Bone marrow (tissue), 2 donors: ENCODE data around the gene SCN2A.

Source experiments
- DNase-seq, 2 donors: peaks; one replicate each; lab custom pipeline; 2025; lab: John Stamatoyannopoulos, UW

SCN2A gene

DNA sequence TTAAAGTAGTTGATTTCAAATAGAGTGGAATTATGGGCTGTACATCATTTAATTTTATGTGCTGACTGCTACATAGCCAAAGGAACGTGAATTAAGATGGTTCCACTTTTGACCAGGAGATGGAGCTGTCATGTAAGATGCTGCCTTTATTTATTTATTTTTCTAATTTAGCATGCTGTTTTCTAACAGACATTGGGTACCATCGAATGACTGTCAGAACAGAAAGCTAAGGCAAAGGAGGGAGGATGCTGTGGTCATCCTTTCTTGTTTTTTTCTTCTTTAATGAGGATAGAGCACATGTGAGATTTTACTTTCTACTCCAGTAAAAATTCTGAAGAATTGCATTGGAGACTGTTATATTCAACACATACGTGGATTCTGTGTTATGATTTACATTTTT lies at the start of gene SCN2A:
TSS of gene SCN2A (plus strand) at position 185 of the 400 bp plus-strand sequence. CDS start 56,410 bp downstream, outside the sequence.
- DNase-seq = peak in 1 of 2 donors; percentile 31

DNA sequence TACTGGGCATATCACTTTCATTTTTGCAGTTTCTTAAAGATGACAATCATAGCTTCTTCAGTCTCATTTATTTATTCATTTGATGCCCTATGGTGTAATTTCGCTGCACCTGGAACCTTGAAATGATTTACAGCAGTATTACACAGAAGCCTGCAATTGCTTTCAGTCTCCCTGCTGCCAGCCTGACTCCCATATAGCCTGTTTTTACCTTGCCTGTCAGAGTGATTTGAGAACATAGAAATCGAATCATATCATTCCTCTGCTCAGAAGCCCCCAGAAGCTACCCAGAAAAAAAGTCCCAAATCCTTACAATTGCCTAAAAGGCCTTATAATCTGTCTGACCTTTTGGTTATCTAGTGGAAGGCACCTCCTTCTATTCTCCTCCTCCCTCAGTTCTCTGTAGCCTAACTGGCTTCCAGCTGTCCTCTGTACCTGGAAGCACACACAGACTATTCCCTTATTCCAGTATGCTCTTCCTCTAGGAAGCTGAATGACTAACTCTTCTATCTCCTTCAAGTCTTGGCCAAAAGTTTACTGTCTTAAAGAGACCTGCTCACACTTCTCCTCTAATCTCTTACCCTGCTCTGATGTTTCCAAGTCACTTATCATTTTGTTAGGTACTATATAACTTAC lies 48.0 kb upstream of the SCN2A start:
- DNase-seq = no peak

DNA sequence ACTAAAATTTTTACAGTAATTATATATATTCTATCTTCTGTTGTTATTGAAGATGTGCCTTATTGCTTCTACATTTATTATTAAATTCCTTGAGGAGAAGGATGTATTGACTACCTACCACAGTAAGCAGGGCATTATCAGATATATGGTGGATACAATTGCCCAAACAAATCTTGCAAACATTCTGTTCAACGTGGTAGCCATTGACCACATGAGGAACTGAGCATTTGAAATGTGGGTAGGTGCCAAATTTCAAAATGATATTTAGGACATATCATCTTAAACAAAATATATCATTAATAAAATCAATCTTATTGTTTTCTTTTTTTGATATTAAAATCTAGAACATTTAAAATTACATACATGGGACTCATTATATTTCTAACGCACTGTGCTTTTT lies 46.5 kb upstream of the SCN2A start:
- DNase-seq = no peak

DNA sequence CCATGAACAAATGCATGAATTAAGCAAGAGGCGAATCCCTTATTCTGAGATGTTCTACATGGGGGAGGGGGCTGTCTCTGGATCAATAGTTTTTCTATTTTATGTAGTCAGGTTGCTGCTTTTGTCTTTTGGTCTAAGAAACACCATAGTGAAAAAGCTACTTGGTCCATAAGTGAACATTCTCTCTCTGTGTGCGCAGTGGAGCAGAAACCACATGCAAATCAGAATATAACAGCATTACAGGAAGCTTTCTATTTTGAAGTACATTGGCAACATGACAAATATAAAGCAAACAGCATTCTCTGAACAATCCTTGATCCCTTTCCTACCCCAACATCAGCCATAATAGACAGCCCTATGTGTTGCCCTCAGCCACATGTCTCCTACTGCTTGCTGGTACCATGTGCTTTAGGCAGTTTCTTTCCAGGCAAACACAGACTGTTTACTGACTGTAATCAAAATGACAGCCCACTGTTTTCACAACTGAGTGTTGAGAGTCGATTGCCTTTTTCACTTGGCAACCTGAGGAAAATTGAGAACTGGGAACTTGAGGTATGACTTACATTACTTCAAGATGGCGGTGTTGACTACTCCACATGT lies 45.9 kb upstream of the SCN2A start:
- no peak for DNase-seq

DNA sequence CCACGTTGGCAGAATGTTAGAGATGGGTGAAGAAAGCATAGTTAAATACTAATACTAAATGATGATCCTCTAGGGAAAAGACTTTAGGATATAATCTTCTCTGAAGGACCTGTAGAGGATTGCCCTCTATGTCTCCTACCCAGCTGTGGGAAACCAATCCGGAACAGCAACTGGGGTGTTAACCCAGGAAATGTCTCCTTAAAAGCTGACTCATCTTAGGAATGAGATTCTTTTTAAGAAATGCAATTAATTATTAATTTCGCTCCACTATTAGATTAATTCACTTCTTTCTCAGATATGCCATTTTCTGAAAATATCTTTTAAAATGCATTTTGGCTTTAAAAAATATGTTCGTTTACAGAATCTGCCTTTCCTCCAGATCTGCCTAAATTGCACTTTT lies 42.8 kb upstream of the SCN2A start:
- no peak for DNase-seq

DNA sequence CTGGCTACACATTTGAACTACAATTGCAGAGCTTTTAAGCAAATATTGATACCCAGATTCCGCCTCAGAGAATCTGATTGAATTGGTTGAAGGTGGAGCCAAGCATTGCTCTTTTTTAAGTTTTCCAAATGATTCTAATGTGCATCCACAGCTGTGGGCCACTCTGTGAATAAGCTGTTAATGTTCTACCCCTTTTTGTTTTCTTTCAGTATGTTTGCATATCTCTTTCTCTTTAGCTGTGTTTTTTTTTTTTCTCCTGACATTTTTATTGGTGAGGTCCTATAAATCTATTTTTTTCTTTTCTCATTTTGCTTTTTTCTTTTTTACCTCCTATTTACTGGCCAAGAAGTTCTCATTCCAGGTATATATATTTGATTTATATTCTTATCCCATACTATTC lies 41.9 kb upstream of the SCN2A start:
- no peak for DNase-seq

DNA sequence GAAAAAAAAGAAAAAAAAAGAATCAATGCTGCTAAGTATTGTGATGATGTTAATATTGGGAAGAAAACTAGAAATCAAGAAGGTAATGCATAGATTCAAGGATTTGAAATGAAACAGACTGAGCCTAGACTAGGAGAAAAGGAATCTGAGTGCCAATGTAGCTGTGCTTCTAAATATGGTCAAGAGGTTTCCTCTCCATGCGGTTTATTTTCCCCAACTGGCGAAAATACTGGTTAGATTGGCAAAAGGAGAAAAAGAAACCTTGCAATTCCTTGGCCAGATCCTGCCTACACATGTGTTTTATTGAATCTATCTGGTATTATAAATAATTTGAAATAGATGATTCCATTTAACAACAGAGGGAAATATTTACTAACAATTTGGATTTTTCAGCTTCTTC lies 41.0 kb upstream of the SCN2A start:
- DNase-seq = no peak

DNA sequence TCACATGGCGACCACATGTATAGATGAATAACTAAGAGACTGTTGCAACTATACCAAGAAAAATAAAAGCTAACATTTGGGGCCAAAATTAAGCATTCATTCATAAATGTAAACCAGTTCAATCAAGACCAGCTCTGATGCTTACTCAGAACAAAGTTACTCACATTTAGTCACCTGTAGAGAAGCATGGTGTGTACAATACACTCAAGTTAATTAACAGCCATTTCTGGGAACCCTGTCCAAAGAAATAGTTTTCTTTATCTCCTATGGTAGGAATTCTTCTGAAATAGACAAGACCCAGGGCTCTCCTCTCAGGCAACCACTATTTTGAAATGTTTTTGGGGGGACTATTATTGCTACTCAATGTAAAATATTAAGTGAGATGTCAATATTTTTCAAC lies 37.0 kb upstream of the SCN2A start:
- DNase-seq = no peak

DNA sequence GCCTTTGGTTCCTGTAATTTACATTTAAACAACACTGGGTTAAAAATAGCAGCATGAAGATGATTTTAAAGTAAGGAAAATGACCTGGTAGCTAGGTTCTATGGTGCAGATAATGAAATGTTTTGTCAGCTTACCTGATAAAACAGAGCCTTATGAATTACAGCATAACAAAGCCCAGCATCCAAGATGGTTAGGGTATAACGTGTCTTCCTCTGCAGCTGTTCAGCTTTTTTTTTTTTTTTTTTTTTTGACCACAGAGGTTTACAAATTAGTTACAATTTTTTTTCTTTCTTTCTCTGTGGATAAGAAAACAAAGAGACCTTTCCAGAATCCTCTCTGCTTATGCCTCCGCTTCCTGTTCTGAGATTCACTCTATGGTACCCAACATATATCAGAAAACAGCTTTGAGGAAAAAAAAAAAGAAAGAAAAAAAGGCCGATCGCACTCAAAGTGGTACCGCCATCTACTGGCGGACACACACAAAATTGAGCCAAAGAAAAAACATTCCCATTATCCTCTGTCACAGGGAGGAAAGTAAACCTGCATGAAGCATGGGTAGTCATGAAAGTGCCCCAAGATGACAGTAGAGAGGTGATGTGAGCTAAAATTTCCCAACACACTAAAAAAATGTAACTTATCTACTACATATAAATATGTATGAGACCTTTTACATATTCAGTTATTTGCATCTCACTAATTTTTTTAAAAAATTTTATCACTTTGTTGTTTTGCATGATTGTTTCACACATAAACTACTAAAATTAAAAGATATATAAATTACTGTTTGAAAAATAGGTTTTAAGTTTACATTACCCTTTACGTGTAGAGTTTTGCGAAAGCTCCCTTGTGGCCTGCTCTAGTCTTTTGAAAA lies 35.3 kb upstream of the SCN2A start, which contains the start of gene SCN3A:
TSS of gene SCN3A (minus strand) at position 362 of the 871 bp plus-strand sequence. CDS start 27,656 bp downstream, outside the sequence.
- DNase-seq = no peak

DNA sequence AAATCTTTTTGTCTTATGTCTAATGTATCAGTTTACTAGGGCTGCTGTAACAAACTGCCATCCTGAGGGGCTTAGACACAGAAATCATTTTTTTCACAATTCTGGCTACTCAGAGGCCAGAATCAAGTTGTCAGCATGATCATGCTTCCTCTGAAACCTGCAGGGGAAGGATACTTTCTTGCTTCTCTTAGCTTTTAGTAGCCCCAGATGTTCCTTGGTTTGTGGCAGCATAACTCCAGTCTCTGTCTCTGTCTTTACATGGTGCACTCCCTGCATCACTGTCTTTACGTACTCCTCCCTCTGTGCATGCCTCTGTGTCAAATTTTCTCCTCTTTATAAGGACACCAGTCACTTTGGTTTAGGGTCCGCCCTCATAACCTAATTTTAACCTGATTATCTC lies 33.3 kb upstream of the SCN2A start:
- no peak for DNase-seq

DNA sequence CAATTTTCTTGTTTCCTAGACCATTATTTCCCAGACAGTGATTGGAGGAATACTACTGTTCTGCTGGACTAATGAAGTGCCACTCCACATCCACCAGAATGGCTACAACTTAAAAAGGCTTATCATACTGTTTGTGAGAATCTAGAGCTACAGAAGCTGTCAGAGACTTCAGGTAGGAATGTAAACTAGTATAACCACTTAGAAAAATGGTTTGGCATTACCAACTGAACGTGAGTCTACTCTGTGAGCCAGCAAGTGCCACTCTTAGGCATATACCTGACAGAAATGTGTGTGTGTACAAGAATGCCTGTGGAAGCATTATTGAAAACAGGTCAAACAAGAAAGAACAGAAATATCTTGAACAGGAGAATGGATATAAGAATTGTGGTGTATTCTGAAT lies 31.1 kb upstream of the SCN2A start:
- DNase-seq = no peak

DNA sequence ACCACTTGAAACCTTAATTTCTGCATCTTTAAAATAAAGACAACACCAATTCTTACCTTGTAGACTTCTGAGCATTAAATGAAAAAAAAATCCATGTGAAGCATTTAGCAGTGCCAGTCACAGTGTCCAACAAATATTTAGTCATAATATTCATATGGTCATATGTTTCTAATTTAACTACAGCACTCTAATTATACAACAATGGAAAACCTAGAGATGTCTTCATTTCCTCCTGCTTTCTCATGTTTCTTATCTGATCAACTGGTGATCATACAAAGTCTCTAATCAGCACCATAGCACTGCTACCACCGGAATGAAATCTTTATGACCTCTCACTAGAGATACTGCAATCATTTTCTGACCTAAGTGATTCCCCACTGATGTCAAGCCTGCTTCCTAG lies 25.1 kb upstream of the SCN2A start:
- no peak for DNase-seq

DNA sequence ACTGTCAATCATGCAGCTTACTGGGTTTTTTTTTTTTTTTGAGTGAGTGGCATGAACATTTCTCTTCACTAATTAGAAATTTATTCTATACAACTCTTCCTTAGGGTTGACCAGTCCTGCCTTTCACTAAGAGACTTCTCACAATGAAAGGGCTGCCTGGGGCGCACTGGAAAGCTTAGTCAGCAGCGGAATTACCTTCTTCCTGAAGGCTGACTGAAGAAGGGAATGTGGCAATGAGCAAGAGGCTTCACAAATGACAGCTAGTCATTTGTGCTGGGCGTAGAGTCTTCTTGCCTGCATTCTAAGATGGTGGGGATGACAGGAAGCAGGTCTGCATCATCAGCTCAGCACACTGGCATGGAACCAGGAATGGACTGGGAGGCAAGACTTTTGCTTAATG lies 19.7 kb upstream of the SCN2A start:
- DNase-seq = no peak

DNA sequence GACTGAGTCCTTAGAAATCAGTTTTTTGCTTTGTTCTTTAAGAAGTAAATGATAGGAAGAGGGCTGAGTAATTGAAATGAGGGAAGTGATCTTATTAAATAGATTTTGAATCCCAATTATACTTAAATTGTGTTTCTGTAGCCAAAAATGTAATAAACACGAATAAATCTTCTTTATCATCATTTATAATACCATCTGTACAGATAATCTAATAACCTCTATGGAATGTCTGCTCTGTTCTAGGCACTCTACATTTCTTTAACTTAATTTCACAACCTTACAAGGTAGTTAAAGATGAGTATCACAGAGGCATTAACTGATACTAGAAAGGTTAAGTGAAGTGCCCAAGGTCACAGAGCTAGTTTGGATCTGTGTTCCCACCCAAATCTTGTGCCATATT lies 14.3 kb upstream of the SCN2A start:
- DNase-seq = no peak

DNA sequence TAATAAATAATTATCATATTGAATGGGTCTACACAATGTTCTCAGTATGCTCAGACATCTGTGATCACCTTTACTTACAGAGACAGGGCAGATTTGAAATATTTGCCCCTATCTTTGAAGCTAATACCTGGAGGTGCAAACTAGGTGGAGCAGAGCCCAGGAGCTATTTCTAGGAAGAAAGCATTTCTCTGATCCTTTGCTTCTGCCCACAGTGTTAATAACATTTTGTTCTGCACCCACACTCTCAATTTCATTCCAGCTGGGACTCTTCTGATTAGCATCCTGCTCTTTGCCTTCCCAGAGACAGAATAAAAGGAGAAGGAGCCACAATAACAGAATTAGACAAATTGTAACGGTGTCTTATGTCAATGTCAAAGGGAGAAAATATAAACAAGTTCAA lies 11.6 kb upstream of the SCN2A start:
- DNase-seq = no peak

DNA sequence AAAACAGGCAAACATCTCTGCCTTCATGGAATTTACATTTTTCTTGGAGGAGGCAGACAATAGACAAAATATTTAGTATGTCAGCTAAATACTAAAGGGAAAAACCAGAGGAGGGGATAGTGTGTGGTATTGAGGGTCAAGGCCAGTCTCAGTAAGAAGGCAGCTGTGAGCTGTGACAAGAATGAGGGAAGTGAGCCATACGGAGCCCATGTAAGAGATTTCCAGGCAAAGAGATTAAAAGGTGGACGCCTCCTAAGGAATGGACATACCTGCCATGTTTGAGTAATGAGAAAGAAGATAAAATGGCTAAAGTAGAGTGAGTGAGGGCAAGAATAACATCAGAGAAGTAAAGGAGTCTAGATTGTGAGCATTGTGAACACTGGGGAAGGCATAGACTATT lies 2.2 kb upstream of the SCN2A start:
- no peak for DNase-seq

DNA sequence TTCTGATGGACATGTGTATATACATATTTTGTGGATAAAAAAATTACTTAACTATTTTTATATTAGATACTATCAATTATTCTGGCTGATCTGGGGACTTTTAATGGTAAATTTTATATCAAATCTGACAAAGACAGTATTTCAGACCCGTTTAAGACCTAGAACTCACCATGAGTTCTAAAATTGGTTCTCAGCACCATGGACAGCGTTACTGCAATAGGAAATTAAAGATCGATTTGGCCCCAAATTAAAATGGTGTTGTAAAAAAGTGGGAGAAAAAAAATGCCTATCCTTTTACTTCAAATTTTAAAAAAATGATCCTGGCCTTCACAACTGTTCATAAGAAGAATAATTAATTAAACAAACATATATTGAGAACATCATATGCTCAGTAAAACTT lies 919 bp upstream of the SCN2A start:
- no peak for DNase-seq

DNA sequence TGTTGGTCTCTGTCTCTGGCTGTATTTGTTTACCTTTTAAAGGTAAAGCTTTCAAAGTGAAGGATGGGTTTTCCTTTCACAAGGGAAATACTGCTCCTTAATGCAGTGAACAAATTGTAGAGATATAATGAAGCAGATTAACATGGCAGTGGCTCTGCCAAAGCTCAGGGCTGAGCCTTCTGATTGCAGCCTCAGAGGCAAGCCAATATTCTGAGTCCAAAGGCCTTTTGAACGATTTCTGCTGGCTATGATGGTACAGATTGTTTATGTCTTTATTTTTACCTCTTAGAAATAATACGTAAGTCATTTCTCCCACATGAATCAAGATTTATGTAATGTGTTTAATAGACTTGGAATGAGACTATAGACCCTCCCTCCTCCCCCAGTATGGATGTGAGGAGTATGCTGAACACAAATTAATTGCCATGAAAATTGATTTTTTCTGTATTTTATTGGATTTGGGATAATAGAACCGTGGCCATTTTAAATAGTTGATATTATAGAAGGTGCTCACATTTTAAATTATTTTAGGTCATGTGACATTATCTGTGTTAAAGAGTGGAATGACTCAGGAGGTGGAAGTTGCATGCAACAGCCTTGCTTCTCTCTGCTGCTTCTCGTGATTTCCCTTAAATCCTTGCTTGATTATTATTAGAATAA lies 772 bp downstream of the SCN2A start:
- no peak for DNase-seq

DNA sequence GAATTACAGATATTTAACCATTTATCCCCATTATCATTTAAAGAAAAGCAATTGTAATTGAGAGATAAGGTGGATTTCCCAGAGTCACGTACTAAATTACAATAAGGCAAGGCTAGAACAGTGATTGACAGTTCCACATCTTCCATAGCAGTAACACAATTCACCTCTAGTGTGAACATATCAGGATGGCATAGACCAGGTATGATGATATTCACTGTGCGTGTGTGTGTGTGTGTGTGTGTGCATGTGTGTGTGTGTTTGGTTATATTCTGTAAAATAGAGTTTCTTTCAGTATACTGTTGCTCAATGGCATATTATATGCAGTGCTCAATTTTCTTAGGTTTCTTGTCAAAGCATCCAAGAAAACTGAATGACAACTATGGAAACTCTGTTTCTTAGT lies 1.7 kb downstream of the SCN2A start:
- DNase-seq = no peak

DNA sequence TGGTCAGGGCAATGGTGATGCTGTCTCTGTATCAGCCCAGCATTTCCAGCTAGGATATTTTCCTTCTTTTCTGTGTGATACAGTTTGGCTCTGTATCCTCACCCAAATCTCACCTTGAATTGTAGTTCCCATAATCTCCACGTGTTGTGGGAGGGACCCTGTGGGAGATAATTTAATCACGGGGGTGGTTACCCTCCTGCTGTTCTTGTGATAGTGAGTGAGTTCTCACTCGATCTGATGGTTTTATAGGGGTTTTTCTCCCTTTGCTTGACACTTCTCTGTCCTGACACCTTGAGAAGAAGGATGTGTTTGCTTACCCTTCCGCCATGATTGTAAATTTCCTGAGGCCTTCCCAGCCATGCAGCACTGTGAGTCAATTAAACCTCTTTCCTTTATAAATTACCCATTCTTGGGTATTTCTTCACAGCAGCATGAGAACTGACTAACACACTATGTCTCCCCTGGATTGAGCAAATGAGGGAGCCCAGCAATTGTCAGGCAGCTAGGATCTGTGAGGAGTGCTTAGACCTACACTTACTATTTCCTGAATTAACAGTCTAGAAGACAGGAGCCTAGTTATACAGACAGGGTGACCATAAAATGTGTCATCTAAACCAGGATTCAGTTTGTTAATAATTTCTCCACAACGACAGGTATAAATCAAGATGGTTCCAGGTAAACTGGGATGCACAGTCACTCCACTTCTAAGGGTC lies 6.0 kb downstream of the SCN2A start:
- DNase-seq = no peak

DNA sequence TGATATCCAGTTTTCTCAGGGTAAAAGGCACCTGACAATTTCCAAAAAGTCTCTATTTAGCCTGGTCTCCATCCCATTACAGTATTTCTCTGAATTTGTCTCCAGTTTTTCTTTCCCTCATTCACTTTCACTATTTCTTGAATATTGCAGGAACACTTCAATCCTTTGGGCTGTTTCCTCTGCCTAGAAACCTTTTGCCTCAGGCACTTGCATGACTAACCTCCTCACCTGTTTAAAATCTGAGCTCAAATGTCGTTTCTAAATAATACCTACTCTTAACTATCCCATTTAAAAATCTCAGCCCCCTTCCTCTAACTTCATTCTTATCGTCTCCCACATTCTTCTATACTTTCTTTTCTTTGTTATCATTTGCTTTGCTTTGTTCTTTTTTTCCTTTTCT lies 9.0 kb downstream of the SCN2A start:
- DNase-seq = no peak

DNA sequence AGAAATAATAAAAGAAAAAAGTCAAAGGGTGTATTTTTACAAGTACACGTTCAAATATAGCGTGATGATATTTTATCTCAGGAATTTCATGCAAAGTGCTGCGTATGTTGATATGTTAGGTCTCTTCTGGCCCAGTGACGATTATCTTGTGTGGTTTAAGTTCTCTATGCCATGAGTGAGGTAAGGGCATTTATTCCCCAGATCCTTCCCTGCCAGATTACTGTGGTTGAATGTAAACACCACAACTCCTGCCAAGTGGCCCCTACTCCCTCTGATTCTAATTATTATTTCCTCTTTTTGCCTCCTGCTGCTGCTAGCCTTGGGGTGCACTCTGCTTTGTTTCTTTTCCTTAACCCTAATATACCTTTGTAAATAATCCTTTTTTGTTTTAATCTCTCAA lies 12.2 kb downstream of the SCN2A start:
- no peak for DNase-seq
